ENCODE measurements around the gene FGFR2.

Gene FGFR2

DNA sequence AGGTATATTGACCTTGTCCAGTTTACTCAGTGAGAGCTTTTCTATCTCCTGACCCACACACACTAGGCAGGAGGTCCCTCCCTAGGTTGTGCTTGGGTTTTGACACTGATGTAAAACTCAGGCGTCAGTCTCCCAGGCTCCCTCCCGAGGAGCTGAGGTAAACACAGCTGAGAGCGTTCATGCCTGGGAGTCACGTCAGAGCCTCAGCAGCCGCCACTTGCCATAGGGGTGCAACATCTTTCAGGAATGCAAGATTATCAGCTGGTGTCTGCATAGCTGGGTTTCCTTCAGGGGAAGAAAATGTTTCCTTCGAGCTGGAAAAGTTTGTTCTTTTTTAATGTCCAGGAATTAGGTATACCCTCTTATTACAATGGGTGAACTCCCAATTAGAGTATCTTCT, 70.6 kb downstream of the FGFR2 start:
- no peak overlapping the region for H3K9ac ChIP-seq
- no peaks in the 10 kb centered on the region for H3K27me3 ChIP-seq (ENCODE audit: insufficient read depth, low read depth)
- H3K4me1 ChIP-seq (ENCODE audit: low read depth, poor library complexity, severe bottlenecking) = peaks cover 23% of the 10 kb centered on the region
- H3K27ac ChIP-seq = no peak overlapping the region
- H3K4me2 ChIP-seq = no peak overlapping the region
- H4K20me1 ChIP-seq (ENCODE audit: insufficient read depth) = no peaks in the 10 kb centered on the region
- H2AFZ ChIP-seq (ENCODE audit: low read depth) = no peak overlapping the region
- H3K4me3 ChIP-seq (IDR thresholded peaks at IDR 0.05; ENCODE audit: insufficient read depth, low read depth, low read length) = no peak overlapping the region
- TF ChIP-seq, protein P1, sequence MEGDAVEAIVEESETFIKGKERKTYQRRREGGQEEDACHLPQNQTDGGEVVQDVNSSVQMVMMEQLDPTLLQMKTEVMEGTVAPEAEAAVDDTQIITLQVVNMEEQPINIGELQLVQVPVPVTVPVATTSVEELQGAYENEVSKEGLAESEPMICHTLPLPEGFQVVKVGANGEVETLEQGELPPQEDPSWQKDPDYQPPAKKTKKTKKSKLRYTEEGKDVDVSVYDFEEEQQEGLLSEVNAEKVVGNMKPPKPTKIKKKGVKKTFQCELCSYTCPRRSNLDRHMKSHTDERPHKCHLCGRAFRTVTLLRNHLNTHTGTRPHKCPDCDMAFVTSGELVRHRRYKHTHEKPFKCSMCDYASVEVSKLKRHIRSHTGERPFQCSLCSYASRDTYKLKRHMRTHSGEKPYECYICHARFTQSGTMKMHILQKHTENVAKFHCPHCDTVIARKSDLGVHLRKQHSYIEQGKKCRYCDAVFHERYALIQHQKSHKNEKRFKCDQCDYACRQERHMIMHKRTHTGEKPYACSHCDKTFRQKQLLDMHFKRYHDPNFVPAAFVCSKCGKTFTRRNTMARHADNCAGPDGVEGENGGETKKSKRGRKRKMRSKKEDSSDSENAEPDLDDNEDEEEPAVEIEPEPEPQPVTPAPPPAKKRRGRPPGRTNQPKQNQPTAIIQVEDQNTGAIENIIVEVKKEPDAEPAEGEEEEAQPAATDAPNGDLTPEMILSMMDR (conservative IDR thresholded peaks at IDR 0.05; ENCODE audit: low read depth, low read length) = no peak
- H3K79me2 ChIP-seq (ENCODE audit: insufficient read depth, low read depth) = no peaks in the 10 kb centered on the region
- no peaks in the 10 kb centered on the region for H3K36me3 ChIP-seq (ENCODE audit: insufficient read depth)

- no peak overlapping the region for H3K9ac ChIP-seq
- H3K4me1 ChIP-seq (ENCODE audit: low read depth, poor library complexity, severe bottlenecking) = peaks cover 30% of the 10 kb centered on the region
- no peak overlapping the region for H3K27ac ChIP-seq
- TF ChIP-seq, protein P1 (conservative IDR thresholded peaks at IDR 0.05; ENCODE audit: low read depth, low read length) = no peak
- no peaks in the 10 kb centered on the region for H3K36me3 ChIP-seq (ENCODE audit: insufficient read depth)
- H2AFZ ChIP-seq (ENCODE audit: low read depth) = no peak overlapping the region
- H3K4me2 ChIP-seq = no peak overlapping the region
- no peaks in the 10 kb centered on the region for H3K27me3 ChIP-seq (ENCODE audit: insufficient read depth, low read depth)
- H3K4me3 ChIP-seq (IDR thresholded peaks at IDR 0.05; ENCODE audit: insufficient read depth, low read depth, low read length) = no peak overlapping the region
- no peaks in the 10 kb centered on the region for H3K79me2 ChIP-seq (ENCODE audit: insufficient read depth, low read depth)
- H4K20me1 ChIP-seq (ENCODE audit: insufficient read depth) = no peaks in the 10 kb centered on the region
These were observed 71.4 kb downstream of the FGFR2 start for GRCh38 chr10:121526801-121527221.

DNA sequence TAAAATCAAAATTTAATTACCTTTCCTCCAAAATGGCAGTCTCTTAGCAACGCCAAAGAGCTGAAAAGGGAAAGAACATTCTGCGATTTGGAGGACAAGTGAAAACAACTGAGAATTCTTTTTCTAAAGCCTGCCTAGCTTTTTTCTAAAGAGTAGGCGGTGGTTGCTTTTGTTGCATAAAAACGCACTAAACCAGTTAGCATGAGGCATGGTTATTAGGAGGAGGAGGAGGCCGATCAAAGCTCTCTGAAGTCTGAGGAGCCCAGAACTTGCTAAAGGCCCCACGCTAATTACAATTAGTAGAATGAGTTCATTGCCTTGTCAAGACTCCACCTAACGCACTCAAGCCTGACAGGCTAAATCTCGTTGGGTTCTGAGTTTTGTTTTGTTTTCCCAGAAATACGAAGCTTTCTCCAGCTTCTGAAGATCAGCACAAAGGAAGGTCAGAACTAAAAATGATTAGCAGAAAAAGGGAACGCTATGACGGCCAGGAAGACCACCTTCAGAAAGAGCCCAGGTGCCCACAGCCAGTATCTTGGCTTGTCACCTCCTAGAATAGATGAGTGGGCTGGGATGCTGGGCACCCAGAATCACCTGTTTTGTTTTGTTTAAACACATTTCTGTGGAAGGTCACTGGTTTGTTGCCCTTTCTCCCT, 72.0 kb downstream of the FGFR2 start:
- H3K79me2 ChIP-seq (ENCODE audit: insufficient read depth, low read depth) = 0 out of 2 replicates have a peak, but pooled peaks cover 1% of the 10 kb centered on the region
- no peak overlapping the region for H3K4me2 ChIP-seq
- no peak overlapping the region for H3K9ac ChIP-seq
- H4K20me1 ChIP-seq (ENCODE audit: insufficient read depth) = no peaks in the 10 kb centered on the region
- TF ChIP-seq, protein P1 (conservative IDR thresholded peaks at IDR 0.05; ENCODE audit: low read depth, low read length) = no peak
- H3K27ac ChIP-seq = no peak overlapping the region
- no peak overlapping the region for H3K4me3 ChIP-seq (IDR thresholded peaks at IDR 0.05; ENCODE audit: insufficient read depth, low read depth, low read length)
- H3K4me1 ChIP-seq (ENCODE audit: low read depth, poor library complexity, severe bottlenecking) = peaks cover 36% of the 10 kb centered on the region
- no peaks in the 10 kb centered on the region for H3K27me3 ChIP-seq (ENCODE audit: insufficient read depth, low read depth)
- no peak overlapping the region for H2AFZ ChIP-seq (ENCODE audit: low read depth)
- no peaks in the 10 kb centered on the region for H3K36me3 ChIP-seq (ENCODE audit: insufficient read depth)

GRCh38 chr10:121525251-121526134, 72.8 kb downstream of the FGFR2 start:
- Histone ChIP-seq H3K36me3 (ENCODE audit: insufficient read depth) (no peaks in the 10 kb centered on the region), H4K20me1 (ENCODE audit: insufficient read depth) (no peaks in the 10 kb centered on the region), H2AFZ (ENCODE audit: low read depth) (no peak overlapping the region), H3K4me2 (no peak overlapping the region), H3K79me2 (ENCODE audit: insufficient read depth, low read depth) (0 out of 2 replicates have a peak, but pooled peaks cover 3% of the 10 kb centered on the region), H3K4me3 (IDR thresholded peaks at IDR 0.05; ENCODE audit: insufficient read depth, low read depth, low read length) (no peak overlapping the region), H3K27me3 (ENCODE audit: insufficient read depth, low read depth) (no peaks in the 10 kb centered on the region), H3K27ac (no peak overlapping the region), H3K4me1 (ENCODE audit: low read depth, poor library complexity, severe bottlenecking) (peaks cover 41% of the 10 kb centered on the region), H3K9ac (no peak overlapping the region)
- TF ChIP-seq, protein P1 (conservative IDR thresholded peaks at IDR 0.05; ENCODE audit: low read depth, low read length) = no peak
